Loucy (cell line): ENCODE results near the gene APH1A.

Experiments used
- H2AFZ ChIP-seq: fragments of 200-600 bp; sonication (generic); 2 replicates; pipeline ENCODE4 v1.6.0; 2016; ENCODE audit warnings: antibody characterized with exemption, mild to moderate bottlenecking, low read length, moderate library complexity
- H3F3A ChIP-seq: fragments of 200-600 bp; 2 replicates; pipeline ENCODE4 v1.6.0; 2016; ENCODE audit warnings: antibody characterized with exemption, low read depth, mild to moderate bottlenecking
- H3K27me3 ChIP-seq: fragments of 200-600 bp; sonication (generic); 2 replicates; pipeline ENCODE4 v1.6.1; 2014; ENCODE audit warnings: low read length, mild to moderate bottlenecking; ENCODE audit not compliant: insufficient read depth, poor library complexity, severe bottlenecking
- H3K36me3 ChIP-seq: fragments of 200-600 bp; sonication (generic); 2 replicates; pipeline ENCODE4 v1.6.1; 2016; ENCODE audit warnings: low read length; ENCODE audit not compliant: insufficient read depth
- H3K4me1 ChIP-seq: fragments of 200-600 bp; sonication (generic); 2 replicates; pipeline ENCODE4 v1.5.1; 2014; ENCODE audit warnings: low read length, mild to moderate bottlenecking; ENCODE audit not compliant: insufficient read depth, poor library complexity, severe bottlenecking
- H3K4me2 ChIP-seq: fragments of 200-600 bp; sonication (generic); 2 replicates; pipeline ENCODE4 v1.6.0; 2014; ENCODE audit warnings: antibody characterized with exemption, low read length, low read depth, mild to moderate bottlenecking; ENCODE audit not compliant: poor library complexity, severe bottlenecking
- H3K4me3 ChIP-seq: fragments of 200-600 bp; sonication (generic); 2 replicates; pipeline ENCODE4 v1.5.1; 2014; ENCODE audit warnings: low read length, mild to moderate bottlenecking, mixed read lengths; ENCODE audit not compliant: poor library complexity, severe bottlenecking
- H3K79me2 ChIP-seq: fragments of 200-600 bp; sonication (generic); 2 replicates; pipeline ENCODE4 v1.6.1; 2014; ENCODE audit warnings: low read length; ENCODE audit not compliant: insufficient read depth
- H3K9ac ChIP-seq: fragments of 200-600 bp; sonication (generic); 2 replicates; pipeline ENCODE4 v1.6.0; 2014; ENCODE audit warnings: mild to moderate bottlenecking, low read depth, low read length, moderate library complexity; ENCODE audit not compliant: poor library complexity, severe bottlenecking
- H3K9me2 ChIP-seq: fragments of 200-600 bp; sonication (generic); replicated peaks from 2 replicates; pipeline ENCODE4 v1.6.1; 2016; ENCODE audit warnings: low read depth, low read length, mixed read lengths
- H3K9me3 ChIP-seq: fragments of 200-600 bp; sonication (generic); 2 replicates; pipeline ENCODE4 v1.6.1; 2014; ENCODE audit warnings: mild to moderate bottlenecking, antibody characterized with exemption, low read length, low read depth; ENCODE audit not compliant: insufficient read depth
- H4K20me1 ChIP-seq: fragments of 200-600 bp; sonication (generic); 2 replicates; pipeline ENCODE4 v1.6.0; 2014; ENCODE audit warnings: antibody characterized with exemption, low read length, mild to moderate bottlenecking; ENCODE audit not compliant: insufficient read depth, poor library complexity, severe bottlenecking
- EZH2phosphoT487 ChIP-seq: fragments of 200-600 bp; IDR thresholded peaks from 2 replicates; pipeline ENCODE4 v1.6.1; 2018; ENCODE audit warnings: antibody characterized with exemption, mild to moderate bottlenecking, moderate library complexity, borderline replicate concordance
- TF ChIP-seq, protein P1 (sequence below): fragments of 200-600 bp; sonication (generic); conservative IDR thresholded peaks from 2 replicates; pipeline ENCODE4 v1.5.1; 2014; ENCODE audit warnings: mild to moderate bottlenecking, antibody characterized with exemption, low read length

Gene APH1A

DNA sequence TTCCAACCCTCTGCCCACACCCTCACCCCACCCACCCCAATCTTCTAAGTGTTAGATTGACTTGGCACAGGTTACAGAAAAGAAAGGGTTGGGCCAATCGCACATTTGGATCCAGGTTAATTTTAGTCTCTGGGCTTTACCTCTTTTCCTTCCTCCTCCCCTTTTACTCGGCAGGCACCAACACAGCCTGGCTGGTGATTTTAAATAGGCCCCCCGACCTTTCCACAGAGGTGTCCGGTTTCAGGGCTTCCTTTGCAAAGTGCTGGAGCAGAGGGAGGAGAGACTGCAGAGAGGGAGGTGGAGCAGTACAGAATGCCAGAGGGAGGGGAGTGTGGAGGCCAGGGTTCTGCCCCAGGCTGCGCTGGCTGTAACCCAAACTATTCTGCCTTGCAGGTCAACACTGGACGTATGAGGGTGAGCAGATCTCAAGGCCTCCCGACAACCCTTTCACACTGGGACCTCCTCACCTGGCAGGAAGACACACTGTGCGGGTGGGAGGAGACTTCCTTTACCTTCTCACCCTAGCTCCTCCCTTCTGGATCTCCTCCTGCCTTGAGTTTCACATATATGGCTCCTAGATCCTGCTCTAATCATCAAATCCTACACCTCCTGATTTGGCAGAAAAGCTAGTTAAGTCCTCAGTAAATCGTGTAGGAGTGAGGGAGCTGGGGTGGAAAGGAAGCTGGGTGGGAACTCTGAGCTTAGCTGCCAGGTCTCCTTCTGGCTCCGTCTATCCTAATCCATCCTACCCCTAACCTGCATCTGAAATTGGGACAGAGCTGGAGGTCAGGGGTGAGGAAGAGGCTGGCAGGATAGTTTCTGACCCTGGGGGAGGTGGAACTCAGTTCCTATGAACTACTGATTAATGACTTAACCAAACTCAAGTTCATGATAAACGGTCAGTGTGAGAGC lies 8.8 kb downstream of the APH1A start:
- Histone ChIP-seq H3K9ac (no peak overlapping the region), H3K4me2 (no peak overlapping the region)

GRCh38 chr1:150259217-150259616 lies 9.6 kb downstream of the APH1A start:
- Histone ChIP-seq H3K4me2 (no peak overlapping the region), H4K20me1 (no peaks in the 10 kb centered on the region), H3K9me3 (no peaks in the 10 kb centered on the region), H3K4me1 (peaks cover 4% of the 10 kb centered on the region), H3K79me2 (no peaks in the 10 kb centered on the region), H2AFZ (no peak overlapping the region), H3K27me3 (no peaks in the 10 kb centered on the region), H3K36me3 (no peaks in the 10 kb centered on the region), H3F3A (no peaks in the 10 kb centered on the region), H3K9me2 (no peaks in the 10 kb centered on the region), H3K9ac (no peak overlapping the region), H3K4me3 (no peak overlapping the region)
- TF ChIP-seq, protein P1, sequence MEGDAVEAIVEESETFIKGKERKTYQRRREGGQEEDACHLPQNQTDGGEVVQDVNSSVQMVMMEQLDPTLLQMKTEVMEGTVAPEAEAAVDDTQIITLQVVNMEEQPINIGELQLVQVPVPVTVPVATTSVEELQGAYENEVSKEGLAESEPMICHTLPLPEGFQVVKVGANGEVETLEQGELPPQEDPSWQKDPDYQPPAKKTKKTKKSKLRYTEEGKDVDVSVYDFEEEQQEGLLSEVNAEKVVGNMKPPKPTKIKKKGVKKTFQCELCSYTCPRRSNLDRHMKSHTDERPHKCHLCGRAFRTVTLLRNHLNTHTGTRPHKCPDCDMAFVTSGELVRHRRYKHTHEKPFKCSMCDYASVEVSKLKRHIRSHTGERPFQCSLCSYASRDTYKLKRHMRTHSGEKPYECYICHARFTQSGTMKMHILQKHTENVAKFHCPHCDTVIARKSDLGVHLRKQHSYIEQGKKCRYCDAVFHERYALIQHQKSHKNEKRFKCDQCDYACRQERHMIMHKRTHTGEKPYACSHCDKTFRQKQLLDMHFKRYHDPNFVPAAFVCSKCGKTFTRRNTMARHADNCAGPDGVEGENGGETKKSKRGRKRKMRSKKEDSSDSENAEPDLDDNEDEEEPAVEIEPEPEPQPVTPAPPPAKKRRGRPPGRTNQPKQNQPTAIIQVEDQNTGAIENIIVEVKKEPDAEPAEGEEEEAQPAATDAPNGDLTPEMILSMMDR, result no peak
- no peak for TF ChIP-seq EZH2phosphoT487

More for the DNA sequence above, 8.8 kb downstream of the APH1A start:
- Histone ChIP-seq H3K27me3 (no peaks in the 10 kb centered on the region), H3K9me2 (no peaks in the 10 kb centered on the region), H3K4me3 (no peak overlapping the region), H3F3A (no peaks in the 10 kb centered on the region), H3K9me3 (no peaks in the 10 kb centered on the region), H2AFZ (no peak overlapping the region), H3K79me2 (no peaks in the 10 kb centered on the region), H3K4me1 (peaks cover 4% of the 10 kb centered on the region), H3K36me3 (no peaks in the 10 kb centered on the region), H4K20me1 (no peaks in the 10 kb centered on the region)
- TF ChIP-seq, protein P1, result no peak
- TF ChIP-seq EZH2phosphoT487, result no peak

DNA sequence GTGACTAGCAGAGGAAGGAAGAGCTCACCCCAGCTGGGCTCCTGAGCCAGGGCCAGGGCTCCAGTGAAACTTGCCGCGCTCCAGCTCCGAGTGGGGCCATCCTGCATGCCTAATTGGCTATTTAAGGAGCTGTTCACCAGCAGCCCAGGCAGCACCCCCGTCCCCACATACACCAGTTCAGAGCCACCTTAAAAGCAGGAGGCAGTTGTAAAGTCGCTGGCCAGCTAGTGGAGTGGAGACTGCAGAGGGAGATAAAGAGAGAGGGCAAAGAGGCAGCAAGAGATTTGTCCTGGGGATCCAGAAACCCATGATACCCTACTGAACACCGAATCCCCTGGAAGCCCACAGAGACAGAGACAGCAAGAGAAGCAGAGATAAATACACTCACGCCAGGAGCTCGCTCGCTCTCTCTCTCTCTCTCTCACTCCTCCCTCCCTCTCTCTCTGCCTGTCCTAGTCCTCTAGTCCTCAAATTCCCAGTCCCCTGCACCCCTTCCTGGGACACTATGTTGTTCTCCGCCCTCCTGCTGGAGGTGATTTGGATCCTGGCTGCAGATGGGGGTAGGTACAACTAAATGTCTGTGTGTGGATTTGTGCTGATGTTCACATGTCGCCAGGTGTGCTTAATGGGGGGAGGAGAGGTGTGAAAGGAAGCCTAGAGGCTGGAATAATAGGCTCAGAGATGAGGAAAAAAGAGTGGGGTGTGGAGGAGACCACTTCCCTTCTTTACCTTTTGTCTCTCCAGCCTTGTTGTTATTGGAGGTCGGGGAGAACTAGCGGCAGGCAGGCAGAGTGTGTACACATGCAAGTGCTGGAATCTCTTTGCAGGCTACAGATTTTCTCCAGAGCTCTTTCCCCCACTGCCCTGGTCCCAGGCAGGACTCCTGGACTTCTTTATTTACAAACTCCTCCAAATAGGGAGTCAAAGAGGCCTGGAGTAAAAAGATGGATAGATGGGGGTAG lies 10.9 kb downstream of the APH1A start, which contains the start of gene CA14:
CA14 (plus strand) TSS at position 151 of the 962 bp plus-strand sequence; CDS start at position 506, 355 bp downstream.
- no peak within 1 kb of the TSS for H3K9ac ChIP-seq

More for the DNA sequence above, 10.9 kb downstream of the APH1A start, which contains the start of gene CA14:
- H3K4me1 ChIP-seq, result peaks cover 4% of the 10 kb centered on the region
- no peaks in the 10 kb centered on the region for H4K20me1 ChIP-seq
- no peaks in the 10 kb centered on the region for H3K9me2 ChIP-seq
- no peaks in the 10 kb centered on the region for H3K79me2 ChIP-seq
- no peaks in the 10 kb centered on the region for H3K27me3 ChIP-seq
- no peak within 1 kb of the TSS for H2AFZ ChIP-seq
- H3K4me3 ChIP-seq, result no peak within 1 kb of the TSS
- no peaks in the 10 kb centered on the region for H3K9me3 ChIP-seq
- H3F3A ChIP-seq, result no peaks in the 10 kb centered on the region
- H3K36me3 ChIP-seq, result no peaks in the 10 kb centered on the region
- TF ChIP-seq, protein P1, result no peak
- TF ChIP-seq EZH2phosphoT487, result no peak
- no peak within 1 kb of the TSS for H3K4me2 ChIP-seq
